MM.1S (cell line): Measurements from ENCODE around the gene IL1R1.

Experiments
- DNase-seq: peaks from one replicate; pipeline ENCODE4 v3.0.0-alpha.2; 2015
- H2AFZ ChIP-seq: fragments of 300-600 bp; sonication (generic); 2 replicates; pipeline ENCODE4 v1.6.0; 2016; ENCODE audit warnings: antibody characterized with exemption, low read length
- H3F3A ChIP-seq: fragments of 300-600 bp; sonication (generic); 2 replicates; pipeline ENCODE4 v1.6.1; 2016; ENCODE audit warnings: mild to moderate bottlenecking, antibody characterized with exemption, low read length, moderate library complexity, mixed read lengths; ENCODE audit not compliant: insufficient read depth
- H3K27ac ChIP-seq: fragments of 300-600 bp; sonication (generic); 2 replicates; pipeline ENCODE4 v1.5.1; 2016; ENCODE audit warnings: mild to moderate bottlenecking, low read length
- H3K27me3 ChIP-seq: fragments of 300-600 bp; sonication (generic); replicated peaks from 2 replicates; pipeline ENCODE4 v1.6.0; 2016; ENCODE audit warnings: low read length; ENCODE audit not compliant: insufficient read depth
- H3K36me3 ChIP-seq: fragments of 300-600 bp; sonication (generic); replicated peaks from 2 replicates; pipeline ENCODE4 v1.6.1; 2016; ENCODE audit warnings: mild to moderate bottlenecking, low read length, mixed read lengths; ENCODE audit not compliant: insufficient read depth
- H3K4me1 ChIP-seq: fragments of 300-600 bp; sonication (generic); 2 replicates; pipeline ENCODE4 v1.6.1; 2016; ENCODE audit warnings: low read length, mixed read lengths
- H3K4me2 ChIP-seq: fragments of 300-600 bp; sonication (generic); 2 replicates; pipeline ENCODE4 v1.6.0; 2016; ENCODE audit warnings: low read depth, low read length
- H3K4me3 ChIP-seq: fragments of 300-600 bp; sonication (generic); 2 replicates; pipeline ENCODE4 v1.5.1; 2016; ENCODE audit warnings: low read length, mixed read lengths
- H3K79me2 ChIP-seq: fragments of 300-600 bp; sonication (generic); 2 replicates; pipeline ENCODE4 v1.6.1; 2016; ENCODE audit warnings: mixed run types, low read length, mixed read lengths
- H3K9ac ChIP-seq: fragments of 300-600 bp; sonication (generic); 2 replicates; pipeline ENCODE4 v1.6.1; 2016; ENCODE audit warnings: low read length, mixed read lengths
- H3K9me2 ChIP-seq: fragments of 300-600 bp; sonication (generic); replicated peaks from 2 replicates; pipeline ENCODE4 v1.6.1; 2016; ENCODE audit warnings: mild to moderate bottlenecking, low read length, mixed read lengths; ENCODE audit not compliant: insufficient read depth
- H3K9me3 ChIP-seq: fragments of 300-600 bp; sonication (generic); replicated peaks from 2 replicates; pipeline ENCODE4 v1.6.1; 2016; ENCODE audit warnings: mild to moderate bottlenecking, low read length, mixed read lengths; ENCODE audit not compliant: insufficient read depth
- H4K20me1 ChIP-seq: fragments of 300-600 bp; sonication (generic); 2 replicates; pipeline ENCODE4 v1.6.1; 2016; ENCODE audit warnings: mild to moderate bottlenecking, low read length, moderate library complexity, mixed read lengths; ENCODE audit not compliant: insufficient read depth
- CTCF ChIP-seq: fragments of 300-600 bp; sonication (generic); IDR thresholded peaks from 2 replicates; pipeline ENCODE4 v1.5.1; 2016; ENCODE audit warnings: antibody characterized with exemption, low read length, mixed read lengths
- EZH2 ChIP-seq: fragments of 300-600 bp; sonication (generic); optimal IDR thresholded peaks from 2 replicates; pipeline ENCODE3; 2017; ENCODE audit warnings: low read depth, mild to moderate bottlenecking, antibody characterized with exemption, low read length, mixed read lengths
- EZH2phosphoT487 ChIP-seq: fragments of 300-600 bp; sonication (generic); IDR thresholded peaks from 2 replicates; pipeline ENCODE4 v1.6.1; 2018; ENCODE audit warnings: antibody characterized with exemption, low read length

Gene IL1R1

GRCh38 chr2:102186791-102187495 is 44.4 kb downstream of the IL1R1 start, which contains the start of gene IL1RL2:
Gene IL1RL2, plus strand, starts transcription at chr2:102187023. Its CDS starts 845 bp downstream, at chr2:102187868.
- H3K4me3 ChIP-seq = no peak within 1 kb of the TSS
- H3K36me3 ChIP-seq = no peaks in the 10 kb centered on the region
- no peaks in the 10 kb centered on the region for H3K9me2 ChIP-seq
- no peaks in the 10 kb centered on the region for H3K9me3 ChIP-seq
- H2AFZ ChIP-seq = no peak within 1 kb of the TSS
- TF ChIP-seq EZH2phosphoT487 = no peak
- TF ChIP-seq CTCF = no peak
- no peak for TF ChIP-seq EZH2
- no peak within 1 kb of the TSS for H3K4me2 ChIP-seq
- H3F3A ChIP-seq = no peaks in the 10 kb centered on the region
- H3K79me2 ChIP-seq = no peaks in the 10 kb centered on the region
- H3K27me3 ChIP-seq = no peaks in the 10 kb centered on the region
- H3K27ac ChIP-seq = no peak within 1 kb of the TSS
- H3K4me1 ChIP-seq = no peaks in the 10 kb centered on the region
- DNase-seq = no peak
- no peak within 1 kb of the TSS for H3K9ac ChIP-seq
- no peaks in the 10 kb centered on the region for H4K20me1 ChIP-seq

GRCh38 chr2:102187496-102188150 is 45.1 kb downstream of the IL1R1 start:
- H3K4me3 ChIP-seq = no peak overlapping the region
- no peak overlapping the region for H3K4me2 ChIP-seq
- no peaks in the 10 kb centered on the region for H3K79me2 ChIP-seq
- H4K20me1 ChIP-seq = no peaks in the 10 kb centered on the region
- no peaks in the 10 kb centered on the region for H3K27me3 ChIP-seq
- H3K9me3 ChIP-seq = no peaks in the 10 kb centered on the region
- no peaks in the 10 kb centered on the region for H3F3A ChIP-seq
- no peak overlapping the region for H3K9ac ChIP-seq
- no peak for TF ChIP-seq EZH2phosphoT487
- no peak for TF ChIP-seq CTCF
- TF ChIP-seq EZH2 = no peak
- no peaks in the 10 kb centered on the region for H3K9me2 ChIP-seq
- H3K4me1 ChIP-seq = no peaks in the 10 kb centered on the region
- no peak overlapping the region for H2AFZ ChIP-seq
- no peaks in the 10 kb centered on the region for H3K36me3 ChIP-seq
- no peak overlapping the region for H3K27ac ChIP-seq
- DNase-seq = no peak

GRCh38 chr2:102190430-102191107 is 48.0 kb downstream of the IL1R1 start:
- H3K9me2 ChIP-seq = no peaks in the 10 kb centered on the region
- H3K9ac ChIP-seq = no peak overlapping the region
- no peaks in the 10 kb centered on the region for H3K4me1 ChIP-seq
- no peaks in the 10 kb centered on the region for H3K9me3 ChIP-seq
- H3K4me2 ChIP-seq = no peak overlapping the region
- H3K36me3 ChIP-seq = no peaks in the 10 kb centered on the region
- H4K20me1 ChIP-seq = no peaks in the 10 kb centered on the region
- H2AFZ ChIP-seq = no peak overlapping the region
- H3K4me3 ChIP-seq = no peak overlapping the region
- no peak for TF ChIP-seq EZH2phosphoT487
- no peak for TF ChIP-seq EZH2
- no peak for TF ChIP-seq CTCF
- H3K79me2 ChIP-seq = no peaks in the 10 kb centered on the region
- DNase-seq = no peak
- H3K27me3 ChIP-seq = no peaks in the 10 kb centered on the region
- no peaks in the 10 kb centered on the region for H3F3A ChIP-seq
- no peak overlapping the region for H3K27ac ChIP-seq
